HEK293 (cell line): ENCODE results near the gene KIF17.

Source experiments
- CTCF ChIA-PET: fragments of 350-600 bp; formaldehyde crosslinking; extraction: SDS; loops from one replicate; lab custom pipeline; 2021; ENCODE audit warnings: antibody characterized with exemption; lab: Yijun Ruan, JAX
- POLR2A ChIA-PET: fragments of 300-600 bp; formaldehyde crosslinking; extraction: SDS; loops from one replicate; lab custom pipeline; 2020; ENCODE audit warnings: antibody characterized with exemption, inconsistent platforms; lab: Yijun Ruan, JAX
- H3K27ac ChIP-seq: fragments of 200-500 bp; sonication (Bioruptor generic); 2 replicates; pipeline ENCODE4 v1.5.1; 2014; ENCODE audit warnings: low read depth, low read length, control low read depth, inconsistent platforms; ENCODE audit errors: extremely low read depth
- H3K36me3 ChIP-seq, 2 experiments: fragments of 200-500 bp in 1 of 2; sonication (Bioruptor generic) in 1 of 2; 1 replicate in 1 of 2; 2 replicates in 1 of 2; pipeline ENCODE4 v1.5.1; 2014 to 2017; ENCODE audit warnings: inconsistent platforms in 2 of 2, low read length in 2 of 2; ENCODE audit not compliant: control insufficient read depth in 2 of 2, insufficient read depth in 1 of 2
- H3K4me1 ChIP-seq: fragments of 200-500 bp; sonication (Bioruptor generic); 2 replicates; pipeline ENCODE4 v1.5.1; 2014; ENCODE audit warnings: mild to moderate bottlenecking, low read length, inconsistent platforms; ENCODE audit not compliant: control insufficient read depth, insufficient read depth
- H3K4me3 ChIP-seq: 2 replicates; pipeline ENCODE4 v1.5.1; 2011; ENCODE audit warnings: low read depth, mild to moderate bottlenecking, control low read depth, low read length, moderate library complexity
- H3K9me3 ChIP-seq: fragments of 200-500 bp; sonication (Bioruptor generic); 2 replicates; pipeline ENCODE4 v1.5.1; 2014; ENCODE audit warnings: low read depth, low read length, inconsistent platforms; ENCODE audit not compliant: control insufficient read depth, insufficient read depth
- ZBTB10 ChIP-seq: fragments of 450-650 bp; formaldehyde crosslinking; IDR thresholded peaks from 2 replicates; pipeline ENCODE4 v1.5.1; 2016; ENCODE audit warnings: missing biosample characterization, missing genetic modification characterization
- ZBTB6 ChIP-seq: fragments of 450-650 bp; formaldehyde crosslinking; IDR thresholded peaks from 2 replicates; pipeline ENCODE4 v1.5.1; 2017; ENCODE audit warnings: missing biosample characterization, missing genetic modification characterization
- ZFP3 ChIP-seq: fragments of 450-650 bp; formaldehyde crosslinking; IDR thresholded peaks from 2 replicates; pipeline ENCODE4 v1.5.1; 2016; ENCODE audit warnings: low read depth, missing biosample characterization, missing genetic modification characterization
- ZNF121 ChIP-seq: fragments of 450-650 bp; formaldehyde crosslinking; IDR thresholded peaks from 2 replicates; pipeline ENCODE4 v1.5.1; 2016; ENCODE audit warnings: missing biosample characterization, missing genetic modification characterization
- ZNF155 ChIP-seq: fragments of 450-650 bp; formaldehyde crosslinking; IDR thresholded peaks from 2 replicates; pipeline ENCODE4 v1.5.1; 2016; ENCODE audit warnings: missing biosample characterization, missing genetic modification characterization
- ZNF16 ChIP-seq: fragments of 450-650 bp; formaldehyde crosslinking; IDR thresholded peaks from 2 replicates; pipeline ENCODE4 v1.5.1; 2016; ENCODE audit warnings: low read depth, missing biosample characterization, missing genetic modification characterization
- ZNF266 ChIP-seq: fragments of 450-650 bp; formaldehyde crosslinking; IDR thresholded peaks from 2 replicates; pipeline ENCODE4 v1.5.1; 2016; ENCODE audit warnings: missing biosample characterization, missing genetic modification characterization, low read depth
- ZNF341 ChIP-seq: fragments of 450-650 bp; formaldehyde crosslinking; IDR thresholded peaks from 2 replicates; pipeline ENCODE4; 2016; ENCODE audit warnings: low read depth, missing biosample characterization, missing genetic modification characterization
- ZNF350 ChIP-seq: fragments of 450-650 bp; formaldehyde crosslinking; IDR thresholded peaks from 2 replicates; pipeline ENCODE4 v1.5.0; 2017; ENCODE audit warnings: missing biosample characterization, mild to moderate bottlenecking, missing genetic modification characterization
- ZNF416 ChIP-seq: fragments of 450-650 bp; formaldehyde crosslinking; IDR thresholded peaks from 2 replicates; pipeline ENCODE4 v1.5.1; 2016; ENCODE audit warnings: missing biosample characterization, missing genetic modification characterization
- ZNF423 ChIP-seq: fragments of 450-650 bp; formaldehyde crosslinking; IDR thresholded peaks from 2 replicates; pipeline ENCODE4 v1.5.1; 2016; ENCODE audit warnings: missing biosample characterization, missing genetic modification characterization
- ZNF48 ChIP-seq: fragments of 450-650 bp; formaldehyde crosslinking; IDR thresholded peaks from 2 replicates; pipeline ENCODE4 v1.5.1; 2016; ENCODE audit warnings: missing biosample characterization, missing genetic modification characterization
- ZNF580 ChIP-seq: fragments of 450-650 bp; formaldehyde crosslinking; IDR thresholded peaks from 2 replicates; pipeline ENCODE4 v1.5.1; 2016; ENCODE audit warnings: missing biosample characterization, missing genetic modification characterization
- ZNF585B ChIP-seq: fragments of 450-650 bp; formaldehyde crosslinking; IDR thresholded peaks from 2 replicates; pipeline ENCODE4 v1.5.1; 2016; ENCODE audit warnings: missing biosample characterization, missing genetic modification characterization
- ZNF600 ChIP-seq: fragments of 450-650 bp; formaldehyde crosslinking; IDR thresholded peaks from 2 replicates; pipeline ENCODE4 v1.5.1; 2016; ENCODE audit warnings: missing biosample characterization, missing genetic modification characterization
- ZNF629 ChIP-seq: fragments of 450-650 bp; formaldehyde crosslinking; IDR thresholded peaks from 2 replicates; pipeline ENCODE4 v1.5.1; 2017; ENCODE audit warnings: missing biosample characterization, missing genetic modification characterization
- ZNF660 ChIP-seq: fragments of 450-650 bp; IDR thresholded peaks from 2 replicates; pipeline ENCODE4 v1.5.1; 2018; ENCODE audit warnings: missing biosample characterization, mild to moderate bottlenecking, missing genetic modification characterization
- ZNF707 ChIP-seq: fragments of 450-650 bp; formaldehyde crosslinking; IDR thresholded peaks from 2 replicates; pipeline ENCODE4 v1.5.1; 2016; ENCODE audit warnings: missing biosample characterization, missing genetic modification characterization
- ZNF791 ChIP-seq: fragments of 450-650 bp; formaldehyde crosslinking; IDR thresholded peaks from 2 replicates; pipeline ENCODE4 v1.5.1; 2016; ENCODE audit warnings: missing biosample characterization, missing genetic modification characterization
- ZSCAN16 ChIP-seq: fragments of 450-650 bp; formaldehyde crosslinking; IDR thresholded peaks from 2 replicates; pipeline ENCODE4 v1.5.1; 2016; ENCODE audit warnings: missing biosample characterization, missing genetic modification characterization
- TF ChIP-seq, protein P1 (sequence below): sonication (generic); formaldehyde crosslinking; IDR thresholded peaks from 2 replicates; pipeline ENCODE4 v1.8.1; 2022; ENCODE audit warnings: mild to moderate bottlenecking, moderate library complexity, missing genetic modification reagents
- TF ChIP-seq, protein P2 (sequence below): fragments of 450-650 bp; formaldehyde crosslinking; IDR thresholded peaks from 2 replicates; pipeline ENCODE4 v1.5.1; 2017; ENCODE audit warnings: missing biosample characterization, missing genetic modification characterization

Gene KIF17

DNA sequence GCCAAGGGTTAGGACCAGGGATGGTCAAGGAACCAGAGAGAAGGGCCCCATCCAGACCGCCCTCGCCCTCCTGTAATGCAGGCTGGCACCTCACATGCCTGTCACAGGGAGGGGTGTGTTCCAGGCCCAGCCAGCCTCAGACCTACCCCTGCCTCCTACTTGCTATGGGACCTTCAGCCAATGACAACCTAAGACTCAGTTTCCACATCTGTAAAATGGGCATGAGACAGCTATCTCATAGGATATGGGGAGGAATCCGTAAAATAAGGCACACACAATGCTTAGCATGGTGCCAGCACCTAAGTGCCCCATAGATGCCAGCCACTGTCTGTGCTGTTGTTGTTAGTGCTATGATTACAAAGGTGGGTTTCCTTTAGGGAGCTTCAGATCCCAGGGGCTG lies 7.9 kb downstream of the KIF17 start (continued):
- TF ChIP-seq, protein P1, sequence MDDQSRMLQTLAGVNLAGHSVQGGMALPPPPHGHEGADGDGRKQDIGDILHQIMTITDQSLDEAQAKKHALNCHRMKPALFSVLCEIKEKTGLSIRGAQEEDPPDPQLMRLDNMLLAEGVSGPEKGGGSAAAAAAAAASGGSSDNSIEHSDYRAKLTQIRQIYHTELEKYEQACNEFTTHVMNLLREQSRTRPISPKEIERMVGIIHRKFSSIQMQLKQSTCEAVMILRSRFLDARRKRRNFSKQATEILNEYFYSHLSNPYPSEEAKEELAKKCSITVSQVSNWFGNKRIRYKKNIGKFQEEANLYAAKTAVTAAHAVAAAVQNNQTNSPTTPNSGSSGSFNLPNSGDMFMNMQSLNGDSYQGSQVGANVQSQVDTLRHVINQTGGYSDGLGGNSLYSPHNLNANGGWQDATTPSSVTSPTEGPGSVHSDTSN (CRISPR knock-in tag): no peak
- no peak for TF ChIP-seq ZNF350
- TF ChIP-seq, protein P2, sequence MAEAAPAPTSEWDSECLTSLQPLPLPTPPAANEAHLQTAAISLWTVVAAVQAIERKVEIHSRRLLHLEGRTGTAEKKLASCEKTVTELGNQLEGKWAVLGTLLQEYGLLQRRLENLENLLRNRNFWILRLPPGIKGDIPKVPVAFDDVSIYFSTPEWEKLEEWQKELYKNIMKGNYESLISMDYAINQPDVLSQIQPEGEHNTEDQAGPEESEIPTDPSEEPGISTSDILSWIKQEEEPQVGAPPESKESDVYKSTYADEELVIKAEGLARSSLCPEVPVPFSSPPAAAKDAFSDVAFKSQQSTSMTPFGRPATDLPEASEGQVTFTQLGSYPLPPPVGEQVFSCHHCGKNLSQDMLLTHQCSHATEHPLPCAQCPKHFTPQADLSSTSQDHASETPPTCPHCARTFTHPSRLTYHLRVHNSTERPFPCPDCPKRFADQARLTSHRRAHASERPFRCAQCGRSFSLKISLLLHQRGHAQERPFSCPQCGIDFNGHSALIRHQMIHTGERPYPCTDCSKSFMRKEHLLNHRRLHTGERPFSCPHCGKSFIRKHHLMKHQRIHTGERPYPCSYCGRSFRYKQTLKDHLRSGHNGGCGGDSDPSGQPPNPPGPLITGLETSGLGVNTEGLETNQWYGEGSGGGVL (tag by site-specific recombination): no peak
- no peak for TF ChIP-seq ZNF707 (tag by site-specific recombination)
- TF ChIP-seq ZNF585B (tag by site-specific recombination): no peak
- no peak for TF ChIP-seq ZNF16
- no peak for TF ChIP-seq ZNF629 (tag by site-specific recombination)
- TF ChIP-seq, all 188 proteins: peak for 0

DNA sequence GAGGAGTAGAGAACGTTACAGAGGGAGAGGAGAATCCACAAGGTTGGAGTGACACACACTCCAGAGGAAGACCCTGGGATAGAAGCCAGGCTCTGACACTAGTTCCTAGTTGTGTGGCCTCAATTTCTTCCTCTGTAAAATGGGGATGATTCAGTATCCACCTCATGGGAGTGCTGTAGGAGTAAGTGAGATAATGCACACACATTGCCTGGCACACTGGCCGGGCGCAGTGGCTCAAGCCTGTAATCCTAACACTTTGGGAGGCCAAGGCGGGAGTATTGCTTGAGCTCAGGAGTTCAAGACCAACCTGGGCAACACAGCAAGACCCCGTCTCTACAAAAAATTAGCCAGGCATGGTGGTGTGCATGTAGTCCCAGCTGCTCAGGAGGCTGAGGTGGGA lies 8.9 kb downstream of the KIF17 start:
- TF ChIP-seq ZNF341 (tag by site-specific recombination) (no peak), ZNF121 (peak; percentile 78; the same call in 1 of the 2 replicates)
- TF ChIP-seq, all 188 proteins: peak for 1
- CTCF ChIA-PET: no interaction called here
- Histone ChIP-seq H3K4me1 (no peaks in the 10 kb centered on the region), H3K27ac (no peak overlapping the region), H3K4me3 (no peak overlapping the region), H3K36me3 (peaks cover 0 to 12% of the 10 kb centered on the region in 2 experiments; a peak in 1 of 3 replicates), H3K9me3 (no peaks in the 10 kb centered on the region)
- POLR2A ChIA-PET: no interaction called here

- POLR2A ChIA-PET: interaction anchor here (1.2 kb wide), 1 partner anchor 11 kb away, joined by 4 read pairs; no protein-coding TSS in a partner anchor
- CTCF ChIA-PET: no interaction called here
- H3K4me3 ChIP-seq: no peak overlapping the region
- peaks cover 0 to 12% of the 10 kb centered on the region in 2 experiments; a peak in 1 of 3 replicates for H3K36me3 ChIP-seq
- TF ChIP-seq ZNF580 (tag by site-specific recombination): no peak
- TF ChIP-seq, all 188 proteins: peak for 0
- no peaks in the 10 kb centered on the region for H3K4me1 ChIP-seq
- no peak overlapping the region for H3K27ac ChIP-seq
- no peaks in the 10 kb centered on the region for H3K9me3 ChIP-seq
These were observed 9.8 kb downstream of the KIF17 start for GRCh38 chr1:20708057-20708456.

GRCh38 chr1:20706841-20707240 lies 11.0 kb downstream of the KIF17 start:
- Histone ChIP-seq H3K9me3 (no peaks in the 10 kb centered on the region), H3K27ac (no peak overlapping the region), H3K4me3 (no peak overlapping the region), H3K4me1 (no peaks in the 10 kb centered on the region), H3K36me3 (peaks cover 0 to 12% of the 10 kb centered on the region in 2 experiments; a peak in 1 of 3 replicates)
- no peak for TF ChIP-seq ZBTB10
- TF ChIP-seq ZBTB6 (tag by site-specific recombination): peak; percentile 63; the same call in 1 of the 2 replicates
- TF ChIP-seq ZNF155: no peak
- no peak for TF ChIP-seq ZNF266 (tag by site-specific recombination)
- no peak for TF ChIP-seq ZNF791 (tag by site-specific recombination)
- TF ChIP-seq ZFP3 (tag by site-specific recombination): no peak
- TF ChIP-seq ZNF600: peak; percentile 81
- no peak for TF ChIP-seq ZSCAN16 (tag by site-specific recombination)
- no peak for TF ChIP-seq ZNF48 (tag by site-specific recombination)
- no peak for TF ChIP-seq ZNF660 (tag by site-specific recombination)
- TF ChIP-seq ZNF416 (tag by site-specific recombination): no peak
- no peak for TF ChIP-seq ZNF423 (tag by site-specific recombination)
- POLR2A ChIA-PET: interaction anchor here (0.6 kb wide), 1 partner anchor 73 kb away, joined by 3 read pairs; no protein-coding TSS in a partner anchor
- CTCF ChIA-PET: interaction anchor here (0.6 to 1.3 kb wide), 4 partner anchors 10 to 920 kb away, joined by 3 to 6 read pairs (median 5); no protein-coding TSS in a partner anchor
